ENCODE data around the gene RAB11A.

RAB11A gene

DNA sequence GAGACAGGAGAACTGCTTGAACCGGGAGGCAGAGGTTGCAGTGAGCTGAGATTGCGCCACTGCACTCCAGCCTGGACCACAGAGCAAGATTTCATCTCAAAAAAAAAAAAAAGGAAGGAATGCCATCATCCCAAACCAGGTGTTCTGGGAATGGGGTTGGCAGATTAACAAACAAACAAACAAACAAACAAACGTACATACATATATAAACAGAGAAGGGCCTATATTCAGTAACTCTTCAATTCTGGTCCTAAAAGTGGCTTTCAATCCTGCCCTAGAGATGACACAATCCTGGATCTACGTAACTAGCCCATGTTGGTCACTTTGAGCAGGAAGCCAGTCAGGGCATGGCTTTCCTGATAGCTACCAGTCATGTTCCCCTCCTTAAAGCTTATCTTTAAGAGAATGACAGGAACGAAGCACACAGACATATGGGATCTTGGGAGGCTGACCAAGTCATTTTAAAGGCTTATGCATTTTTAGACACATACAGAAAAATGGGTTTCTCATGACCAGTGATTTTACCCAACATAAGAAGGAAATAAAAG lies 29.9 kb upstream of the RAB11A start:
- no peak overlapping the region for H3K4me3 ChIP-seq (ENCODE audit: low read depth in 1 of 2, low read length in 1 of 2)
- H3K36me3 ChIP-seq = no peaks in the 10 kb centered on the region
- peaks cover 62 to 65% of the 10 kb centered on the region in 2 experiments for H3K4me1 ChIP-seq (ENCODE audit: control insufficient read depth in 1 of 2, insufficient read depth in 1 of 2, low read depth in 1 of 2, low read length in 1 of 2)
- H3K9me3 ChIP-seq = no peaks in the 10 kb centered on the region
- H3K27me3 ChIP-seq = no peaks in the 10 kb centered on the region
- H3K27ac ChIP-seq = peak overlapping the region; percentile 76
- TF ChIP-seq, protein P1, sequence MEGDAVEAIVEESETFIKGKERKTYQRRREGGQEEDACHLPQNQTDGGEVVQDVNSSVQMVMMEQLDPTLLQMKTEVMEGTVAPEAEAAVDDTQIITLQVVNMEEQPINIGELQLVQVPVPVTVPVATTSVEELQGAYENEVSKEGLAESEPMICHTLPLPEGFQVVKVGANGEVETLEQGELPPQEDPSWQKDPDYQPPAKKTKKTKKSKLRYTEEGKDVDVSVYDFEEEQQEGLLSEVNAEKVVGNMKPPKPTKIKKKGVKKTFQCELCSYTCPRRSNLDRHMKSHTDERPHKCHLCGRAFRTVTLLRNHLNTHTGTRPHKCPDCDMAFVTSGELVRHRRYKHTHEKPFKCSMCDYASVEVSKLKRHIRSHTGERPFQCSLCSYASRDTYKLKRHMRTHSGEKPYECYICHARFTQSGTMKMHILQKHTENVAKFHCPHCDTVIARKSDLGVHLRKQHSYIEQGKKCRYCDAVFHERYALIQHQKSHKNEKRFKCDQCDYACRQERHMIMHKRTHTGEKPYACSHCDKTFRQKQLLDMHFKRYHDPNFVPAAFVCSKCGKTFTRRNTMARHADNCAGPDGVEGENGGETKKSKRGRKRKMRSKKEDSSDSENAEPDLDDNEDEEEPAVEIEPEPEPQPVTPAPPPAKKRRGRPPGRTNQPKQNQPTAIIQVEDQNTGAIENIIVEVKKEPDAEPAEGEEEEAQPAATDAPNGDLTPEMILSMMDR (IDR thresholded peaks at IDR 0.05) = no peak

DNA sequence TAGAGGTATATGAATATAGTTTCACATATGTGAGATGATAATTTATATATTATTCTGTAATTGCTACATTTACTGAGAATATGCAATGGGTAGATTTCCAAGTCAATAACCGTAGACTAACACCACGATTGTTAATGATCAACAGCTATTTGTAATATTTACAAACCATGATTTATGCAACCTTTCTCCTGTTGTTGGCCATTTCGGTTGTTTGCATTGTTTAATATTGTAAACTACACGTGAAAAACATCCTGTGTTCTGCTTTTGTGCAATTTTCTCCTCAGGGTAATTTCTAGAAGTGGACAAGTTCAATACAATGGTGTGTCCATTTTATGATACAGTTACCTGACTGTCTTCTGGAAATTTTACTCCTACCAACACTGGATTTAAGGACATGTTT lies 29.3 kb upstream of the RAB11A start:
- H3K9me3 ChIP-seq = no peaks in the 10 kb centered on the region
- no peaks in the 10 kb centered on the region for H3K36me3 ChIP-seq
- TF ChIP-seq, protein P1 (IDR thresholded peaks at IDR 0.05) = no peak
- no peak overlapping the region for H3K4me3 ChIP-seq (ENCODE audit: low read depth in 1 of 2, low read length in 1 of 2)
- no peaks in the 10 kb centered on the region for H3K27me3 ChIP-seq
- H3K27ac ChIP-seq = peak overlapping the region; percentile 76
- H3K4me1 ChIP-seq (ENCODE audit: control insufficient read depth in 1 of 2, insufficient read depth in 1 of 2, low read depth in 1 of 2, low read length in 1 of 2) = peaks cover 57 to 60% of the 10 kb centered on the region in 2 experiments

GRCh38 chr15:65841121-65841930 lies 28.0 kb upstream of the RAB11A start:
- Histone ChIP-seq H3K4me3 (ENCODE audit: low read depth in 1 of 2, low read length in 1 of 2) (peak overlapping the region; percentile 53 to 55), H3K36me3 (no peaks in the 10 kb centered on the region), H3K9me3 (no peaks in the 10 kb centered on the region), H3K4me1 (ENCODE audit: control insufficient read depth in 1 of 2, insufficient read depth in 1 of 2, low read depth in 1 of 2, low read length in 1 of 2) (peaks cover 43 to 46% of the 10 kb centered on the region in 2 experiments), H3K27ac (peak overlapping the region; percentile 76), H3K27me3 (no peaks in the 10 kb centered on the region)
- TF ChIP-seq, protein P1 (IDR thresholded peaks at IDR 0.05) = no peak

GRCh38 chr15:65845826-65846519 lies 23.3 kb upstream of the RAB11A start:
- Histone ChIP-seq H3K4me1 (ENCODE audit: control insufficient read depth in 1 of 2, insufficient read depth in 1 of 2, low read depth in 1 of 2, low read length in 1 of 2) (peaks cover 10 to 13% of the 10 kb centered on the region in 2 experiments), H3K36me3 (no peaks in the 10 kb centered on the region), H3K9me3 (no peaks in the 10 kb centered on the region), H3K27ac (no peak overlapping the region), H3K27me3 (no peaks in the 10 kb centered on the region), H3K4me3 (ENCODE audit: low read depth in 1 of 2, low read length in 1 of 2) (no peak overlapping the region)
- TF ChIP-seq, protein P1 (IDR thresholded peaks at IDR 0.05) = no peak

- H3K27me3 ChIP-seq = no peaks in the 10 kb centered on the region
- no peaks in the 10 kb centered on the region for H3K36me3 ChIP-seq
- TF ChIP-seq, protein P1 (IDR thresholded peaks at IDR 0.05) = no peak
- H3K4me3 ChIP-seq (ENCODE audit: low read depth in 1 of 2, low read length in 1 of 2) = no peak overlapping the region
- H3K27ac ChIP-seq = no peak overlapping the region
- no peaks in the 10 kb centered on the region for H3K4me1 ChIP-seq (ENCODE audit: control insufficient read depth in 1 of 2, insufficient read depth in 1 of 2, low read depth in 1 of 2, low read length in 1 of 2)
- H3K9me3 ChIP-seq = no peaks in the 10 kb centered on the region
These were observed 21.3 kb upstream of the RAB11A start for GRCh38 chr15:65847989-65848388.
